Measurements from ENCODE around the gene SRSF6.

GRCh38 chr20:43464219-43464790 is 6.6 kb downstream of the SRSF6 start:
- TF ChIP-seq CTCF (IDR thresholded peaks at IDR 0.05; ENCODE audit: low read depth, low read length, poor library complexity, severe bottlenecking) (no peak), EZH2phosphoT487 (IDR thresholded peaks at IDR 0.05; ENCODE audit: borderline replicate concordance, low read length) (no peak)

All from DOHH2 (cell line).